Measurements from ENCODE around the gene TICAM1.
A peak's percentile ranks its signal among the peaks of the same experiment; 100 is the strongest.
"Not testable (repeated sequence)": the region's sequence is repeated elsewhere in the genome, so short reads cannot be mapped to it uniquely, and the experiment has no call there.

The TICAM1 gene

DNA sequence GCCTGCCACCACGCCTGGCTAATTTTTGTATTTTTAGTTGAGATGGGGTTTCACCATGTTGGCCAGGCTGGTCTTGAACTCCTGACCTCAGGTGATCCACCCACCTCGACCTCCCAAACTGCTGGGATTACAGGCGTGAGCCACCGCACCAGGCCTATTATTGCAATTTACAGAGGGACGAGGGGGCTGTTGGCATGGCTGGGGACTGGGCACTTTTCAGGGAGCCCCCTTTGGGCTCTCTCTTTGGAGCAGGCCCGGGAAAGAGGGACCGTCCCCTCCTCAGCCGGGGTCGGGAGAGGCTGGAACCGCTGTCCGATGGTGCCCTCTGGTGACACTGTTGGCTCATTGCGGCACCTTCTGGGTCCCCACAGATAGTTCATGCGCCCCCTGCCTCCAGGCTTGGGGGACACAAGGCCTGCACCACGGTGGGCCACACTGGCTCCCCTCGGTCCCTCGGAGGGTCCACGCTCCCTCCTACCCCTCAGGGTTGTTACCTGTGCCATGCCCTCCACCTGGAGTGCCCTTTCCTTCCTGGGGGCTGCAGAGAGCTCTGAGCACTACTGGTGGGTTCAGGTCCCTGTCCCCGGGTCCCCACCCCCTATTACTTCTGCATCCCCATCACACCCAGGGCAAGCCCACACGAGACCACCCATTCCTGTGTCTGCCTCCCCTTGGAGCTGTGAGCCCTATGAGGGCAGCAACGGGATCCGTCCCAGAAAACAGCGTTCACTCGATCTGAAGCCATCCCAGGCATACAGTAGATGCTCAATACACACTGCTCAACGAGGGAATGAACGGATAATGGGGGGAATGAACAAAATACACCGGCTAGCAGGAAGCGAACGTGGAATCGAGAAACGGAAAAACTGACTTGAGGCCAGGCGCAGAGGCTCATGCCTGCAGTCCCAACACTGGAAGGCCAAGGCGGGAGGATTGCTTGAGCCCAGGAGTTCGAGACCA is 27.5 kb downstream of the TICAM1 start:
- peak; percentile 44 for DNase-seq

- no peak for DNase-seq
Observed at GRCh38 chr19:4802711-4803110, 28.8 kb downstream of the TICAM1 start.

- no peak for DNase-seq
Observed at GRCh38 chr19:4801085-4801619, 30.4 kb downstream of the TICAM1 start.

GRCh38 chr19:4800591-4801081 is 30.9 kb downstream of the TICAM1 start:
- no peak for DNase-seq

- DNase-seq = no peak
Observed at GRCh38 chr19:4795400-4795799, 36.1 kb downstream of the TICAM1 start.

DNA sequence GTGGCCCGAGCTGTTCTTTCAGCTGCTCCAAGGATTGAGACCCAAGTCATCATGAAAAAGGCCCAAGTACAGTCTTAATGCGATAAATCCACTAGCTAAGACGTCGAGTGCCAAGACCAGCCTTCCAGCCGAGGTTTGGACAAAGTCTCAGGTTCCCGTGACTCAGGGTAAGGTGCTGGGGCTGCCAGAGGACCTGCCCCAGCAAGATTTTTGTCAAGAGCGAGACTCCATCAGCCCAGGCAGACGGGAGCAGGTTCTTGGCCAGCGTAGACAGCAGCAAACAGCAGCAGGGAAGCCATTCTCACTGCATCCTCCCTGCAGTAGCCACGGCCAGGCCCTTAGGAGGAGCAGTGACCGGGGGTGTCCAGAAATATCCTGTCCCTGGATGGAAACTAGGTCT is 36.5 kb downstream of the TICAM1 start:
- DNase-seq = no peak

DNA sequence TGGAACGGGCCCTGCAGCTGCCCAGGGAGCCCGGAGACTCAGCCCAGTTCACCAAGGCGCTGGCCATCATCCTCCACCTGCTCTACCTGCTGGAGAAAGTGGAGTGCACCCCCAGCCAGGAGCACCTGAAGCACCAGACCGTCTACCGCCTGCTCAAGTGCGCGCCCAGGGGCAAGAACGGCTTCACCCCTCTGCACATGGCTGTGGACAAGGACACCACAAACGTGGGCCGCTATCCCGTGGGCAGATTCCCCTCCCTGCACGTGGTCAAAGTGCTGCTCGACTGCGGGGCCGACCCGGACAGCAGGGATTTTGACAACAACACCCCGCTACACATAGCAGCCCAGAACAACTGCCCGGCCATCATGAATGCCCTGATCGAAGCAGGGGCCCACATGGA is 38.2 kb downstream of the TICAM1 start:
- not testable (repeated sequence) for DNase-seq

DNA sequence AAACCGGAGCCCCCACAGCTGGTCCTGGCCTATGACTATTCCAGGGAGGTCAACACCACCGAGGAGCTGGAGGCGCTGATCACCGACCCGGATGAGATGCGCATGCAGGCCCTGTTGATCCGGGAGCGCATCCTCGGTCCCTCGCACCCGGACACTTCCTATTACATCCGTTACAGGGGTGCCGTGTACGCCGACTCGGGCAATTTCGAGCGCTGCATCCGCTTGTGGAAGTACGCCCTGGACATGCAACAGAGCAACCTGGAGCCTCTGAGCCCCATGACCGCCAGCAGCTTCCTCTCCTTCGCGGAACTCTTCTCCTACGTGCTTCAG is 38.7 kb downstream of the TICAM1 start:
- not testable (repeated sequence) for DNase-seq

DNA sequence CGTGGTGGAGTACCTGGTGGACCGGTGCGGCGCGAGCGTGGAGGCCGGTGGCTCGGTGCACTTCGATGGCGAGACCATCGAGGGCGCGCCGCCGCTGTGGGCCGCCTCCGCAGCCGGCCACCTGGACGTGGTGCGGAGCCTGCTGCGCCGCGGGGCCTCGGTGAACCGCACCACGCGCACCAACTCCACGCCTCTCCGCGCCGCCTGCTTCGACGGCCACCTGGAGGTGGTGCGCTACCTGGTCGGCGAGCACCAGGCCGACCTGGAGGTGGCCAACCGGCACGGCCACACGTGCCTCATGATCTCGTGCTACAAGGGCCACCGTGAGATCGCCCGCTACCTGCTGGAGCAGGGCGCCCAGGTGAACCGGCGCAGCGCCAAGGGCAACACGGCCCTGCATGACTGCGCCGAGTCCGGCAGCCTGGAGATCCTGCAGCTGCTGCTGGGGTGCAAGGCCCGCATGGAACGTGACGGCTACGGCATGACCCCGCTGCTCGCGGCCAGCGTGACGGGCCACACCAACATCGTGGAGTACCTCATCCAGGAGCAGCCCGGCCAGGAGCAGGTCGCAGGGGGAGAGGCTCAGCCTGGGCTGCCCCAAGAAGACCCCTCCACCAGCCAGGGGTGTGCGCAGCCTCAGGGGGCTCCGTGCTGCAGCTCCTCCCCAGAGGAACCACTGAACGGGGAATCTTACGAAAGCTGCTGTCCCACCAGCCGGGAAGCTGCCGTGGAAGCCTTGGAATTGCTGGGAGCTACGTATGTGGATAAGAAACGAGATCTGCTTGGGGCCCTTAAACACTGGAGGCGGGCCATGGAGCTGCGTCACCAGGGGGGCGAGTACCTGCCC is 39.3 kb downstream of the TICAM1 start:
- DNase-seq = not testable (repeated sequence)

DNA sequence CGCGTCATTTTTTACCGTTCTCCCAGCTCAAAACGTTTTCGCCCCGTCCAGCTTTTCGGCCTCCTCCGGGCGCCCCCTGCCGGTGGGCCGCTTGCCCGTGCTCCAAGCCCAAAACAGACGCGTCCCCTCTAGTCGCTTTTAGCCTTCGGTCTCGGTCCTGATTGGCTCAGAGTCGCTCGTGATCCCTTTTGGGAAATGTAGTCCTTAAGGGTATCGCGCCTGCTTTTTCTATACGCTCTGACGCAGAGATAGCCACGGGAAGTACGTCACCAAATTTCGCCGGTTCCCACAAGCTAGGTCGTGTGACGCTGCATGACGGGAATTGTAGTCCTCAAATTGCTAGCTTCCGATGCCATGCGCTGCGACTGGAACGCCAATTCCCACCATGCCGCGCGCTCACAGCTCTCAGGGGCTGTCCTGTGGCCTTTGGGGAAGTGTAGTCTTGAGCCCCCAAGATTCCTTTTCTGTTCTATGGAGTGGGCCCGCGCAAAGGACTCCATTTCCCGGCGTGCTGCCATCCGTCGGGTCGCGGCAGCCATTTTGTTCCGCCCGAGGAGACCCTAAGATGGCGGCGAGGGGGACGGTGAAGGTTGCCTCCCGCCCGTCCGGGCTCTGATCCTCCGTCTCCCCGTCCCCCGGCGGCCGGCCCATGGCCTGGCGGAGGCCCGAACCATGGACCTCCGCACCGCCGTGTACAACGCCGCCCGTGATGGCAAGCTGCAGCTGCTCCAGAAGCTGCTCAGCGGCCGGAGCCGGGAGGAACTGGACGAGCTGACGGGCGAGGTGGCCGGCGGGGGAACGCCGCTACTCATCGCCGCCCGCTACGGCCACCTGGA is 40.1 kb downstream of the TICAM1 start, which contains the start of gene FEM1A:
TSS of gene FEM1A (plus strand) at position 552 of the 836 bp plus-strand sequence. CDS start at position 673, 121 bp downstream.
- DNase-seq = peak; percentile 100

- DNase-seq = not testable (repeated sequence)
Observed at GRCh38 chr19:4786412-4787016, 45.0 kb downstream of the TICAM1 start.

DNA sequence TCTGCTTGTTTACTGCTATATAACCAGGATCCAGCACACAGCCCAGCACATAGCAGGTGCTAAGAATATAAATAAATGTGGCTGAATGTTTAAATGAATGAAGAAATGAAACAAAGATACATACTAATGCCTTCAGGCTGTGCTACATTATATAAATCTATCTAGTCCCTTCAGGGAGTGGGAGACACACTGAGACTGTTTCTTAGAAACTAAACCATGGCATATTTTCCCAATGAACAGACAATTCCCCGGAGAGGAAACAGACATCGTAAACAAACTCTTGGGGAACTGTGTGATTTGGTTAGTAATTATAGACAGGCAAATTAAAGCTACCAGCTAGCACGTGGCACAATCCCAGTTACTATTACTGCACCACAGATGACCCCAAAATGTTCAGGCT is 49.7 kb downstream of the TICAM1 start:
- no peak for DNase-seq

- no peak for DNase-seq
Observed at GRCh38 chr19:4780860-4781259, 50.7 kb downstream of the TICAM1 start.

- DNase-seq = not testable (repeated sequence)
Observed at GRCh38 chr19:4778124-4778523, 53.4 kb downstream of the TICAM1 start.

- DNase-seq = no peak
Observed at GRCh38 chr19:4776436-4777211, 54.9 kb downstream of the TICAM1 start.

DNA sequence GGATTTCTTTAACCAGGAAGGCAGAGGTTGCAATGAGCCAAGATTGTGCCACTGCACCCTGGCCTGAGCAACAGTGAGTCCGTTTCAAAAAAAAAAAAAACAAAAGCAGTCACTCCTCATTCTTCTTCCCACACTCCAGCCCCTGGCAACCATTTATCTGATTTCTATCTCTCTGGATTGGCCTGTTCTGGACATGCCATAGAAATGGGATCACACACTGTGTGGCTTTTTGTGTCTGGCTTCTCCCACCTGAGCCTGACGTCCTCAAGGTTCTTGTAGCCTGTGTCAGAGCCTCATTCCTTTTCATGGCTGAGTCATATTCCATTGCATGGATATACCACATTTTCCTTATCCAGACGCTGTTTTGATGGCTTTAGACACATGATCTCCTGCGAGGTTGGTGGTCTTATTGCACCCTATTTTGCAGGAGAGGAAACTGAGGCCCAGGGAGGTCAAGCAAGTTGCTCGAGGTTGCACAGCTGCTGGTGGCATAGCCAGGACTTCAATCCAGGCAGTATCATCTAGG is 55.8 kb downstream of the TICAM1 start:
- no peak for DNase-seq

DNA sequence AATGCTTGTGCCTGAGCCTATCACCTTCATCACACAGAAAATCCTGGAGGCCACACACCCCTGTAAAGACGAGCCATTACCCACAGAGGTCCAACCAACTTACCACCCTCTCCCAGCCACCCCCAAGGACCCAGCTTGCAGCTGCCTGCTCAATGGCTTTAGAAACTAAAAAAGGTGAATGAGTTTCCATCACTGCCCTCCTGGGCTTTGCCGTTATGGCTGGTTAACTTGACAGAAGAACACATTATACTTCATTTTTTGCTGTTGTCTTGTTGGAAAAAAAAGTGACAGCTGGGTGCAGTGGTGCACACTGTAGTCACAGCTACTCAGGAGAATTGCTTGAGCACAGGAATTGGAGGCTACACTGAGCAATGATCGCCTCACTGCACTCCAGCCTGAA is 57.4 kb downstream of the TICAM1 start:
- no peak for DNase-seq

DNA sequence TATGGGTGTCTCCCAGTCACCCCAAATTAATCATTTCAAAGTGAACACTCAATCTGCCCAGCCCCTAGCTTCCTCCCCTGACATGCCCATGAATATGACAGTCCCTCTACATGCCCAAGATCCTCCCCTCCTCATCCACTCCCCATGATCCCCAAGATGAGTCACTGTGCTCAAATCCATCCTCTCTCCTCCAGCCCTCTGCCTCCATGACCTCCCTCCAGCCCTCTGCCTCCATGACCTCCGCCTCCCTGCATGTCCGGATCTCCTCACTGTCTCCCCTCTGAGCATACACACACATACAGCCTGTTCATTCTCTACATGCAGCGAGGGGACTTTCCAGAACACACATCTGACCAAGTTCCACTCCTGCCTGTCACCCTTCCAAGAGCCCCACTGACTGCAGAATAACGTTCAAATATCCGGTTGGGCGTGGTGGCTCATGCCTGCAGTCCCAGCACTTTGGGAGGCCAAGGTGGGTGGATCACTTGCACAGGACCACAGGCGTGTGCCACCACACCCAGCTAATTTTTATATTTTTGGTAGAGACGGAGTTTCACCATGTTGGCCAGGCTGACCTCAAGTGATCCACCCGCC is 58.4 kb downstream of the TICAM1 start:
- no peak for DNase-seq

GRCh38 chr19:4772566-4772965 is 58.9 kb downstream of the TICAM1 start:
- DNase-seq = no peak
